PC-3 (cell line): ENCODE measurements around the gene NDUFA11. TPM values are rescaled to one million over a fixed set of nuclear protein-coding genes. Genes with fewer than 3 reads are reported as not detected.

Experiments
- ATAC-seq: fragments of 200-7000 bp; cut with Tn5 transposase; 2 replicates; pipeline ENCODE4 v1.9.1; 2020; ENCODE audit warnings: mild to moderate bottlenecking, moderate library complexity
- BruUV-seq: library from RNA; stranded (reverse); fragments of 400-500 nt; replicated peaks from 2 replicates; lab custom pipeline; 2021; lab: Mats Ljungman, UMichigan
- CTCF ChIA-PET: fragments of 300-600 bp; sonication (Branson Sonifier 250); formaldehyde crosslinking; loops from one replicate; lab custom pipeline; 2022; ENCODE audit warnings: antibody characterized with exemption; lab: Charles Lee
- POLR2A ChIA-PET: fragments of 300-600 bp; sonication (Branson Sonifier 250); formaldehyde crosslinking; loops from one replicate; lab custom pipeline; 2022; ENCODE audit warnings: antibody characterized with exemption; ENCODE audit not compliant: unreplicated experiment; lab: Charles Lee
- DNase-seq: peaks from one replicate; pipeline ENCODE4 v3.0.0-alpha.2; 2015
- H2AFZ ChIP-seq: fragments of 300-600 bp; sonication (generic); 2 replicates; pipeline ENCODE4 v1.6.0; 2016; ENCODE audit warnings: antibody characterized with exemption, low read length
- H3F3A ChIP-seq: fragments of 300-600 bp; sonication (generic); one replicate; pipeline ENCODE4 v1.6.0; 2017; ENCODE audit warnings: antibody characterized with exemption, low read length, control low read depth, mild to moderate bottlenecking; ENCODE audit not compliant: unreplicated experiment
- H3K27ac ChIP-seq: fragments of 300-600 bp; sonication (generic); 2 replicates; pipeline ENCODE4 v1.5.1; 2016; ENCODE audit warnings: mild to moderate bottlenecking, low read length
- H3K27me3 ChIP-seq: fragments of 300-600 bp; sonication (generic); 2 replicates; pipeline ENCODE4 v1.6.1; 2016; ENCODE audit warnings: low read length, mixed read lengths
- H3K36me3 ChIP-seq: fragments of 300-600 bp; sonication (generic); 2 replicates; pipeline ENCODE4 v1.6.1; 2016; ENCODE audit warnings: low read depth, mixed run types, low read length, mixed read lengths
- H3K4me1 ChIP-seq: fragments of 300-600 bp; sonication (generic); 2 replicates; pipeline ENCODE4 v1.5.1; 2016; ENCODE audit warnings: low read length; ENCODE audit not compliant: insufficient read depth
- H3K4me2 ChIP-seq: fragments of 300-600 bp; sonication (generic); 2 replicates; pipeline ENCODE4 v1.6.0; 2016; ENCODE audit warnings: low read length
- H3K4me3 ChIP-seq: fragments of 300-600 bp; sonication (generic); 2 replicates; pipeline ENCODE4 v1.5.1; 2016; ENCODE audit warnings: mild to moderate bottlenecking, low read length, mixed read lengths
- H3K79me2 ChIP-seq: fragments of 300-600 bp; sonication (generic); 2 replicates; pipeline ENCODE4 v1.6.1; 2017; ENCODE audit warnings: low read length, mixed read lengths
- H3K9ac ChIP-seq: fragments of 300-600 bp; sonication (generic); 2 replicates; pipeline ENCODE4 v1.6.0; 2016; ENCODE audit warnings: mild to moderate bottlenecking, low read length
- H3K9me2 ChIP-seq: fragments of 300-600 bp; sonication (generic); replicated peaks from 2 replicates; pipeline ENCODE4 v1.6.1; 2016; ENCODE audit warnings: mixed run types, low read length, mixed read lengths
- H3K9me3 ChIP-seq: fragments of 300-600 bp; sonication (generic); 2 replicates; pipeline ENCODE4 v1.6.1; 2016; ENCODE audit warnings: low read length, mixed read lengths
- H4K20me1 ChIP-seq: fragments of 300-600 bp; sonication (generic); 2 replicates; pipeline ENCODE4 v1.6.1; 2016; ENCODE audit warnings: low read length, mixed read lengths
- CTCF ChIP-seq: fragments of 300-600 bp; sonication (generic); conservative IDR thresholded peaks from 2 replicates; pipeline ENCODE4 v1.5.1; 2017; ENCODE audit warnings: antibody characterized with exemption, low read depth, mild to moderate bottlenecking, low read length
- EZH2 ChIP-seq: fragments of 300-600 bp; sonication (generic); IDR thresholded peaks from one replicate; pipeline ENCODE4 v1.6.1; 2017; ENCODE audit warnings: antibody characterized with exemption, mild to moderate bottlenecking, low read length; ENCODE audit not compliant: unreplicated experiment
- EZH2phosphoT487 ChIP-seq: fragments of 300-600 bp; sonication (generic); IDR thresholded peaks from 2 replicates; pipeline ENCODE4 v1.6.1; 2018; ENCODE audit warnings: mild to moderate bottlenecking, antibody characterized with exemption, low read length, borderline replicate concordance
- intact Hi-C: fragments of 100-400 bp; cut with micrococcal nuclease; formaldehyde crosslinking; loops from 2 replicates; pipeline ENCODE4 v1.9.0; 2023
- total RNA-seq: library from RNA; depleted of rRNA; stranded (reverse); fragments of >200 nt; gene quantifications from 2 replicates; pipeline ENCODE4 v1.2.3, GENCODE V29; 2014

NDUFA11 gene
- total RNA-seq, 1 experiment from 2014 or later, result 669 TPM

DNA sequence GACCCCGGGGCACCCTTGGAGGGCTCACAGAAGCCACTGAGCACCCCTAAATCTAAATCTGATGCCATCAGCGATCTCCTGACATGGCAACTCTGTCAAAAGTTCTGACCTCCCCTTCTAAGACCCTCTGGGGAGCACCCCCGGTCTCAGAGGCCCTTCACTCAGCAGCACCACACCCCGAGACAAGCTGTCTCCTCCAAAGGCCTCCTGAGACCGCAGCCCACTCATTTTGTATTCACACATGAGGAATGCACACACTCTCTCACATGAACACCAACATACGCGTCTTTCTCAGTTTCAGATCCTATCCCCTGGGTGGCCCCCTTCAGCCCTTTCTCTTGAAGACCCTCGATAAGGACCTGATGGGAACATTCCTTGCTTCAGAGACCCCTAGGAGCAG lies 2.6 kb downstream of the NDUFA11 start:
- Histone ChIP-seq H3K27me3 (no peaks in the 10 kb centered on the region), H3K9ac (no peak overlapping the region), H4K20me1 (peaks cover 29% of the 10 kb centered on the region), H3K4me3 (no peak overlapping the region), H3F3A (no peaks in the 10 kb centered on the region), H3K79me2 (peaks cover 59% of the 10 kb centered on the region), H3K9me2 (no peaks in the 10 kb centered on the region), H3K4me2 (no peak overlapping the region), H3K4me1 (peaks cover 9% of the 10 kb centered on the region), H3K36me3 (peaks cover 17% of the 10 kb centered on the region; the same call in 1 of the 2 replicates), H2AFZ (no peak overlapping the region), H3K27ac (no peak overlapping the region), H3K9me3 (no peaks in the 10 kb centered on the region)
- BruUV-seq, result no TSS peak
- ATAC-seq, result no peak
- no peak for TF ChIP-seq EZH2
- TF ChIP-seq EZH2phosphoT487, result no peak
- TF ChIP-seq CTCF, result no peak
- no peak for DNase-seq
- POLR2A ChIA-PET, result no interaction called here
- intact Hi-C loops, result no loop called here
- CTCF ChIA-PET, result no interaction called here

GRCh38 chr19:5899728-5900526 lies 3.7 kb downstream of the NDUFA11 start:
- BruUV-seq, result no TSS peak
- Histone ChIP-seq H3K79me2 (peaks cover 59% of the 10 kb centered on the region), H3K4me1 (peaks cover 6% of the 10 kb centered on the region), H2AFZ (no peak overlapping the region), H3F3A (no peaks in the 10 kb centered on the region), H4K20me1 (peaks cover 29% of the 10 kb centered on the region), H3K9me2 (no peaks in the 10 kb centered on the region), H3K9me3 (no peaks in the 10 kb centered on the region), H3K27ac (no peak overlapping the region), H3K9ac (no peak overlapping the region), H3K36me3 (peaks cover 17% of the 10 kb centered on the region; the same call in 1 of the 2 replicates), H3K27me3 (no peaks in the 10 kb centered on the region), H3K4me3 (no peak overlapping the region), H3K4me2 (no peak overlapping the region)
- CTCF ChIA-PET, result no interaction called here
- no peak for TF ChIP-seq EZH2
- TF ChIP-seq CTCF, result no peak
- TF ChIP-seq EZH2phosphoT487, result no peak
- DNase-seq (no peak), ATAC-seq (no peak)
- intact Hi-C loops, result no loop called here
- POLR2A ChIA-PET, result no interaction called here
